Fibroblast of mammary gland (primary cell): ENCODE data around the gene PTPRN2.
"Not testable (repeated sequence)": the region's sequence is repeated elsewhere in the genome, so short reads cannot be mapped to it uniquely, and the experiment has no call there.

Experiments
- DNase-seq: peaks from one replicate; pipeline ENCODE4 v3.0.0-alpha.2; 2010; ENCODE audit warnings: low read depth
- H3K4me3 ChIP-seq: 2 replicates; pipeline ENCODE4 v1.5.1; 2011; ENCODE audit warnings: low read depth, mild to moderate bottlenecking, low read length, moderate library complexity; ENCODE audit not compliant: control insufficient read depth
- CTCF ChIP-seq: conservative IDR thresholded peaks from 2 replicates; pipeline ENCODE4 v1.5.1; 2011; ENCODE audit warnings: low read depth, low read length, inconsistent platforms; ENCODE audit not compliant: control insufficient read depth, insufficient read depth

Gene PTPRN2

GRCh38 chr7:158216198-158216597 lies 371.4 kb downstream of the PTPRN2 start:
- no peak for TF ChIP-seq CTCF
- H3K4me3 ChIP-seq: no peak overlapping the region
- no peak for DNase-seq

- no peak for TF ChIP-seq CTCF
- no peak for DNase-seq
- H3K4me3 ChIP-seq: no peak overlapping the region
Measured at GRCh38 chr7:158209435-158209834, 378.2 kb downstream of the PTPRN2 start.

GRCh38 chr7:158206341-158206740 lies 381.3 kb downstream of the PTPRN2 start:
- no peak for TF ChIP-seq CTCF
- DNase-seq: no peak
- no peak overlapping the region for H3K4me3 ChIP-seq

- no peak for TF ChIP-seq CTCF
- DNase-seq: no peak
Measured at GRCh38 chr7:158204453-158204852, 383.2 kb downstream of the PTPRN2 start.

GRCh38 chr7:158203948-158204347 lies 383.7 kb downstream of the PTPRN2 start:
- H3K4me3 ChIP-seq, DNase-seq: not testable (repeated sequence)

More at GRCh38 chr7:158204453-158204852, 383.2 kb downstream of the PTPRN2 start:
- no peak overlapping the region for H3K4me3 ChIP-seq

- TF ChIP-seq CTCF: no peak
- DNase-seq: no peak
- no peak overlapping the region for H3K4me3 ChIP-seq
Measured at GRCh38 chr7:158194365-158194900, 393.2 kb downstream of the PTPRN2 start.

- DNase-seq: no peak
- no peak overlapping the region for H3K4me3 ChIP-seq
Measured at GRCh38 chr7:158193446-158193845, 394.2 kb downstream of the PTPRN2 start.

More at GRCh38 chr7:158193446-158193845, 394.2 kb downstream of the PTPRN2 start:
- TF ChIP-seq CTCF: no peak
